ENCODE results near the gene PAX3.

- TF ChIP-seq CTCF (IDR thresholded peaks at IDR 0.05) (no peak), POLR2AphosphoS5 (IDR thresholded peaks at IDR 0.05) (no peak), POLR2A (IDR thresholded peaks at IDR 0.05) (no peak), EP300 (IDR thresholded peaks at IDR 0.05) (no peak)
These were observed 11.0 kb upstream of the PAX3 start for GRCh38 chr2:222309766-222310165.

All from stomach (tissue), 4 donors.